Neutrophil (primary cell): ENCODE results near the gene LIMA1.
"Not testable (repeated sequence)": the region's sequence is repeated elsewhere in the genome, so short reads cannot be mapped to it uniquely, and the experiment has no call there.

Experiments
- H3K27ac ChIP-seq: fragments of 200-600 bp; sonication (generic); 2 replicates; pipeline ENCODE4 v1.5.1; 2016; ENCODE audit warnings: mild to moderate bottlenecking, moderate library complexity
- H3K27me3 ChIP-seq: fragments of 200-600 bp; sonication (generic); 2 replicates; pipeline ENCODE4 v1.6.0; 2016; ENCODE audit warnings: mild to moderate bottlenecking
- H3K36me3 ChIP-seq: fragments of 200-600 bp; sonication (generic); 2 replicates; pipeline ENCODE4 v1.5.1; 2017
- H3K4me1 ChIP-seq, 2 experiments: fragments of 200-600 bp in 1 of 2; sonication (generic) in 1 of 2; 1 replicate in 1 of 2; 2 replicates in 1 of 2; pipeline versions ENCODE4 v1.5.1 to v1.6.1; 2013 to 2016; ENCODE audit warnings: low read depth in 1 of 2, low read length in 1 of 2, mild to moderate bottlenecking in 1 of 2, moderate library complexity in 1 of 2; ENCODE audit not compliant: control insufficient read depth in 1 of 2, insufficient read depth in 1 of 2
- H3K4me3 ChIP-seq, 2 experiments: fragments of 200-600 bp in 1 of 2; sonication (generic) in 1 of 2; 1 replicate in 1 of 2; 2 replicates in 1 of 2; pipeline ENCODE4 v1.5.1; 2013 to 2016; ENCODE audit warnings: low read depth in 1 of 2, low read length in 1 of 2, mild to moderate bottlenecking in 1 of 2, moderate library complexity in 1 of 2
- H3K9me3 ChIP-seq: fragments of 200-600 bp; sonication (generic); 2 replicates; pipeline ENCODE4 v1.5.1; 2016
- TF ChIP-seq, protein P1 (sequence below): fragments of 200-600 bp; sonication (generic); IDR thresholded peaks from 2 replicates; pipeline ENCODE4 v1.5.1; 2016; ENCODE audit warnings: antibody characterized with exemption

LIMA1 gene

DNA sequence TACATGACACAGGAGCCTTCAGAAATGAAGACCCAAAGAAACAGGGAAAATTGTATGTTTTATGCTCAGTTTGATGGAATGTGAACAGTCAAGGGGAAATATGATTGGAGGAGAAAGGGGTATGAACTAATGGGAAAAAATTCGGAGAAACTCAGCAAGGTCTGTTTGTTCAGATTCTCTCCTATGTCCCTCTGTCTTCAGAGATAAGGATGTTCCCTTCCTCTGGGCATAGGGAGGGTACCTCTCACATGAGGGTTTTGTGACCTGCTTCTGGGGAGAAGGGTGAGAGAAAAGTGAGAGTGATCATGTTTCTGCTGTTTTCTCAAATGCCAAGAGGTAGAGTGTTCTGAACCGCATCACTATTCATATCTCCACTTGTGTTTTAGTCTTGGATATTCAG, 26.6 kb upstream of the LIMA1 start:
- TF ChIP-seq, protein P1, sequence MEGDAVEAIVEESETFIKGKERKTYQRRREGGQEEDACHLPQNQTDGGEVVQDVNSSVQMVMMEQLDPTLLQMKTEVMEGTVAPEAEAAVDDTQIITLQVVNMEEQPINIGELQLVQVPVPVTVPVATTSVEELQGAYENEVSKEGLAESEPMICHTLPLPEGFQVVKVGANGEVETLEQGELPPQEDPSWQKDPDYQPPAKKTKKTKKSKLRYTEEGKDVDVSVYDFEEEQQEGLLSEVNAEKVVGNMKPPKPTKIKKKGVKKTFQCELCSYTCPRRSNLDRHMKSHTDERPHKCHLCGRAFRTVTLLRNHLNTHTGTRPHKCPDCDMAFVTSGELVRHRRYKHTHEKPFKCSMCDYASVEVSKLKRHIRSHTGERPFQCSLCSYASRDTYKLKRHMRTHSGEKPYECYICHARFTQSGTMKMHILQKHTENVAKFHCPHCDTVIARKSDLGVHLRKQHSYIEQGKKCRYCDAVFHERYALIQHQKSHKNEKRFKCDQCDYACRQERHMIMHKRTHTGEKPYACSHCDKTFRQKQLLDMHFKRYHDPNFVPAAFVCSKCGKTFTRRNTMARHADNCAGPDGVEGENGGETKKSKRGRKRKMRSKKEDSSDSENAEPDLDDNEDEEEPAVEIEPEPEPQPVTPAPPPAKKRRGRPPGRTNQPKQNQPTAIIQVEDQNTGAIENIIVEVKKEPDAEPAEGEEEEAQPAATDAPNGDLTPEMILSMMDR, result no peak
- H3K9me3 ChIP-seq, result no peaks in the 10 kb centered on the region
- no peaks in the 10 kb centered on the region for H3K27me3 ChIP-seq
- no peaks in the 10 kb centered on the region for H3K36me3 ChIP-seq
- H3K27ac ChIP-seq, result no peak overlapping the region
- no peaks in the 10 kb centered on the region for H3K4me1 ChIP-seq
- H3K4me3 ChIP-seq, result no peak overlapping the region

DNA sequence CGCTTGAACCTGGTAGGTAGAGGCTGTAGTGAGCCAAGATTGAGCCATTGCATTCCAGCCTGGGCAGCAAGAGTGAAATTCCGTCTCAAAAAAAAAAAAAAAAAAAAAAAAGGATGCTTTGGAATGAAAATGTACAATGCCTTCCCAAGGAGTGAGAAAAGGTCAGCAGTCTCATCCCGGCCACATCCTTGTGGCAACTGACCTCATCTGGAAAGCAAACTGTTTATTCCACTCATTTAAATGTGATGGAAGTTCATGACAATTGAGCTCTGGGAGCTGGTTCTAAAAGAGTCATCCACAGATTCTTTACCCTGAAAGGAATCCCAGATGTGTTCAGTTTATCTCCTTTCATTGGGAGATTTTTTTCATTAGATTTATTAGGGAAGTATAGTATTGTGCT, 19.4 kb upstream of the LIMA1 start:
- TF ChIP-seq, protein P1, result no peak
- H3K4me3 ChIP-seq, result no peak overlapping the region
- H3K36me3 ChIP-seq, result no peaks in the 10 kb centered on the region
- H3K4me1 ChIP-seq, result no peaks in the 10 kb centered on the region
- no peak overlapping the region for H3K27ac ChIP-seq
- no peaks in the 10 kb centered on the region for H3K27me3 ChIP-seq
- no peaks in the 10 kb centered on the region for H3K9me3 ChIP-seq

DNA sequence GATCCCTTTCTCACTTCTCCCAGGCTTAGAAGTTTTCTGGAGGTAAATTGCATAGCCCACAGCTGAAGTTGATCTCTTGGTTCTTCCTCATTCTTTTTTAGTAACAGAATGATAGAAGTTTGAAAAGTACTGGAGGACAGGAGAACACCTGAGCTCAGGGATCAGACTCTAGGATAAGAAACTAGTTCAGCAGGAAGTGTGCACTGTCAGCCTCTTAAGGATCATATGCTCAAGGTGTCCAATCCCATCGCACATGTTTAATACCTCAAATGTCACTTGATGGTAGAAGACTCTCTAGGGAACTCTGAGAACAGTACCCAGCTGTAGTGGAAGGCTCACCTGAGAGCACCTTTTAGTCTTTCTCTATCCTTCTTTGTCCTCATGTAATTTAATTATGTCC, 14.7 kb upstream of the LIMA1 start:
- Histone ChIP-seq H3K27ac (no peak overlapping the region), H3K9me3 (no peaks in the 10 kb centered on the region), H3K4me1 (no peaks in the 10 kb centered on the region), H3K27me3 (no peaks in the 10 kb centered on the region), H3K4me3 (no peak overlapping the region), H3K36me3 (no peaks in the 10 kb centered on the region)
- TF ChIP-seq, protein P1, result no peak

DNA sequence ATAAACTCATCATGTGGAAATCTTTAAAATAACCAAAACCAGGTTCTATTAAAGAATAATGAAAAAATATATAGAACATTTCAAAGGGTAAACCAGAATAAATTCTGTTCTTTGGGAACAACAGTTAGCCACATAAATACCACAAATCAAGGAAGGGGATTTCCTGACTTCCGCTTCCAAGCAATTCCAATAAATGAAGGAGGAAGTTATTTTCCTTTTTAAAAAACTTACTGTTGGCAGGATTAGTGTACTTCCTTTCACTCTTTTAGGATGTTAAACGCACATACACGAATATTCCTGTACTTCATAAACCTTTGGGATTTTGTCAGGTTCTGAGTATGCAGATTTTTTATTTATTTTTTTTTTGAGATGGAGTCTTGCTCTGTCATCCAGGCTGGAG, 13.7 kb upstream of the LIMA1 start:
- no peaks in the 10 kb centered on the region for H3K36me3 ChIP-seq
- H3K4me1 ChIP-seq, result no peaks in the 10 kb centered on the region
- no peaks in the 10 kb centered on the region for H3K27me3 ChIP-seq
- TF ChIP-seq, protein P1, result no peak
- H3K9me3 ChIP-seq, result no peaks in the 10 kb centered on the region
- no peak overlapping the region for H3K4me3 ChIP-seq
- no peak overlapping the region for H3K27ac ChIP-seq

DNA sequence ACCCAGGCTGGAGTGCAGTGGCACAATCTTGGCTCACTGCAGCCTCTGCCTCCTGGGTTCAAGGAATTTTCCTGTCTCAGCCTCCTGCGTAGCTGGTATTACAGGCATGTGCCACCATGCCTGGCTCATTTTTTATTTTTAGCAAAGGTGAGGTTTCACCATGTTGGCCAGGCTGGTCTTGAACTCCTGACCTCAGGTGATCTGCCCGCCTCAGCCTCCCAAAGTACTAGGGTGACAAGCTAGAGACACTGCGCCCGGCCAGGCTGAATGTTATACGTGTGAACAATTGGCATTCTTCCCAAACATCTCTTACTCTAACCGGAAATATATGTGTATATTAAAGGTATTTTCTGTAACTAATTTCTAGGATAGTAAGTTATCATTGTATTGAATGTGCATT, 13.2 kb upstream of the LIMA1 start:
- H3K4me3 ChIP-seq, result no peak overlapping the region
- no peaks in the 10 kb centered on the region for H3K4me1 ChIP-seq
- TF ChIP-seq, protein P1, result no peak
- H3K27ac ChIP-seq, result no peak overlapping the region
- no peaks in the 10 kb centered on the region for H3K27me3 ChIP-seq
- no peaks in the 10 kb centered on the region for H3K36me3 ChIP-seq
- H3K9me3 ChIP-seq, result no peaks in the 10 kb centered on the region

DNA sequence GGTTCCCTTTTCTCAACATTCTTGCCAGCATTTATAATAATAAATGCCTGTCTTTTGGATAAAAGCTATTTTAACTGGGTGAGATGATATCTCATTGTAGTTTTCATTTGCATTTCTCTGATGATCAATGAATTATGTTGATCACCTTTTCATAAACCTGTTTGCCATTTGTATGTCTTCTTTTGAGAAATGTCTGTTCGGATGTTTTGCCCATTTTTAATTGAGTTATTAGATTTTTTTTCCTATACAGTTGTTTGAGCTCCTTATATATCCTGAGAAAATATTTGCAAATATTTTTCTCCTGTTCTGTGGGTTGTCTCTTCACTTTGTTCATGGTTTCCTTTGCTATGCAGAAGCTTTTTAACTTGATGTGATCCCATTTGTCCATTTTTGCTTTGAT, 8.1 kb upstream of the LIMA1 start:
- no peaks in the 10 kb centered on the region for H3K4me1 ChIP-seq
- no peak overlapping the region for H3K27ac ChIP-seq
- no peaks in the 10 kb centered on the region for H3K9me3 ChIP-seq
- no peak overlapping the region for H3K4me3 ChIP-seq
- TF ChIP-seq, protein P1, result no peak
- H3K36me3 ChIP-seq, result no peaks in the 10 kb centered on the region
- no peaks in the 10 kb centered on the region for H3K27me3 ChIP-seq

DNA sequence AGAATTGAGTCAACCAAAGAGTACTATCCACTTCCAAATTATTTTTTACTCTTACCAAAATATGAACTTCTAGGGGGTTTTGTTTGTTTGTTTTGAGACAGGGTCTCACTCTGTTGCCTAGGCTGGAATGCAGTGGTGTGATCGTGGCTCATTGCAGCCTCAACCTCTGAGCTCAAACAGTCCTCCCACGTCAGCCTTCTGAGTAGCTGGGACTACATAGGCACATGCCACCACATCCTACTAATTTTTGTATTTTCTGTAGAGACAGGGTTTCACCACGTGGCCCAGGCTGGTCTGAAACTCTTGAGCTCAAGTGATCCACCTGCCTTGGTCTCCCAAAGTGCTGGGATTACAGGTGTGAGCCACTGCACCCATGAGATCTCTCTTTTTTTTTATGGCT, 7.4 kb upstream of the LIMA1 start:
- H3K27me3 ChIP-seq, H3K36me3 ChIP-seq, H3K4me3 ChIP-seq, H3K4me1 ChIP-seq, H3K9me3 ChIP-seq, H3K27ac ChIP-seq: not testable (repeated sequence)
